H1 (cell line): ENCODE results near the gene CEACAM1. TPM values are rescaled to one million over a fixed set of nuclear protein-coding genes. Genes with fewer than 3 reads are reported as not detected.

ENCODE experiments used
- CTCF ChIA-PET: fragments of 300-600 bp; sonication (Branson Sonifier 250); formaldehyde crosslinking; loops from one replicate; lab custom pipeline; 2021; ENCODE audit not compliant: partially characterized antibody; lab: Charles Lee
- POLR2A ChIA-PET: fragments of 300-600 bp; sonication (Branson Sonifier 250); formaldehyde crosslinking; loops from one replicate; lab custom pipeline; 2021; ENCODE audit warnings: inconsistent platforms; ENCODE audit not compliant: partially characterized antibody; lab: Charles Lee
- DNase-seq, 2 experiments: peaks; one replicate each; pipeline versions ENCODE4 v3.0.0 to v3.0.0-alpha.2; 2010 to 2022; ENCODE audit warnings: low spot score in 2 of 2, low read depth in 1 of 2, mixed read lengths in 1 of 2
- FAIRE-seq: peaks from 2 replicates; lab custom pipeline; 2011; peaks lifted over from hg19 to GRCh38; lab: Jason Lieb, UNC
- H2AFZ ChIP-seq: 2 replicates; pipeline ENCODE4 v1.8.1; 2012; ENCODE audit warnings: low read length, inconsistent platforms
- H2AK5ac ChIP-seq: 2 replicates; pipeline ENCODE4 v1.6.1; 2013; ENCODE audit warnings: low read depth, low read length
- H2BK120ac ChIP-seq: replicated peaks from 2 replicates; pipeline ENCODE3; 2013; ENCODE audit warnings: low read depth, low read length, inconsistent platforms
- H2BK12ac ChIP-seq: 2 replicates; pipeline ENCODE4 v1.6.1; 2013; ENCODE audit warnings: low read depth, low read length
- H2BK15ac ChIP-seq: 2 replicates; pipeline ENCODE4 v1.6.1; 2013; ENCODE audit warnings: low read length
- H2BK20ac ChIP-seq: 2 replicates; pipeline ENCODE4 v1.6.1; 2013; ENCODE audit warnings: low read length
- H2BK5ac ChIP-seq: 2 replicates; pipeline ENCODE4 v1.6.1; 2013; ENCODE audit warnings: low read depth, low read length
- H3K14ac ChIP-seq: 2 replicates; pipeline ENCODE4 v1.6.1; 2013; ENCODE audit warnings: inconsistent platforms; ENCODE audit not compliant: insufficient read length
- H3K18ac ChIP-seq: 2 replicates; pipeline ENCODE4 v1.6.1; 2013; ENCODE audit warnings: low read length; ENCODE audit errors: extremely low read depth
- H3K23ac ChIP-seq: 2 replicates; pipeline ENCODE4 v1.6.1; 2013; ENCODE audit warnings: inconsistent platforms; ENCODE audit not compliant: insufficient read length
- H3K23me2 ChIP-seq: 2 replicates; pipeline ENCODE4 v1.6.1; 2013; ENCODE audit warnings: low read depth, low read length
- H3K27ac ChIP-seq: 2 replicates; pipeline ENCODE4 v1.6.1; 2011; ENCODE audit warnings: low read depth, low read length, inconsistent platforms
- H3K27me3 ChIP-seq, 4 experiments: replicated peaks in 1 of 4; 1 replicate in 1 of 4; 2 replicates in 3 of 4; pipeline versions ENCODE4 v1.6.1 to v1.8.1; 2011 to 2013; ENCODE audit warnings: low read length in 3 of 4, mild to moderate bottlenecking in 3 of 4, inconsistent platforms in 2 of 4, mixed read lengths in 2 of 4, moderate library complexity in 1 of 4; ENCODE audit not compliant: control insufficient read depth in 3 of 4, insufficient read depth in 3 of 4; ENCODE audit errors: extremely low read depth in 1 of 4
- H3K36me3 ChIP-seq, 4 experiments: 2 replicates each; pipeline versions ENCODE4 v1.6.1 to v1.8.1; 2011 to 2013; ENCODE audit warnings: mild to moderate bottlenecking in 4 of 4, low read length in 3 of 4, moderate library complexity in 2 of 4, control low read depth in 1 of 4, inconsistent platforms in 1 of 4; ENCODE audit not compliant: insufficient read depth in 4 of 4, control insufficient read depth in 2 of 4
- H3K4ac ChIP-seq: replicated peaks from 2 replicates; pipeline ENCODE3; 2013; ENCODE audit warnings: low read length, low read depth, mixed read lengths, inconsistent platforms; ENCODE audit not compliant: insufficient read length
- H3K4me1 ChIP-seq, 4 experiments: replicated peaks in 1 of 4; 1 replicate in 1 of 4; 2 replicates in 3 of 4; pipeline versions ENCODE4 v1.6.1 to v1.8.1; 2011 to 2013; ENCODE audit warnings: low read length in 3 of 4, inconsistent platforms in 2 of 4, mixed read lengths in 1 of 4; ENCODE audit not compliant: insufficient read depth in 4 of 4, control insufficient read depth in 3 of 4
- H3K4me2 ChIP-seq, 2 experiments: 2 replicates each; pipeline versions ENCODE4 v1.6.1 to v1.8.1; 2011 to 2013; ENCODE audit warnings: low read depth in 2 of 2, low read length in 2 of 2, control low read depth in 1 of 2, inconsistent platforms in 1 of 2, mild to moderate bottlenecking in 1 of 2; ENCODE audit not compliant: insufficient read depth in 1 of 2
- H3K4me3 ChIP-seq, 4 experiments: fragments of 200-600, 300-600 bp in 1 of 4; sonication (generic), shearing (Covaris generic), sonication (Bioruptor Twin) in 1 of 4; 2 replicates each; pipeline versions ENCODE4 v1.5.1 to v1.8.1; 2011 to 2016; ENCODE audit warnings: low read length in 4 of 4, low read depth in 3 of 4, control low read depth in 2 of 4, inconsistent platforms in 2 of 4, mild to moderate bottlenecking in 2 of 4, mixed read lengths in 1 of 4, moderate library complexity in 1 of 4; ENCODE audit not compliant: insufficient read depth in 2 of 4; ENCODE audit errors: extremely low read depth in 1 of 4
- H3K56ac ChIP-seq: replicated peaks from 2 replicates; pipeline ENCODE3; 2013; ENCODE audit warnings: low read depth, mild to moderate bottlenecking, mixed read lengths, low read length, inconsistent platforms; ENCODE audit not compliant: insufficient read length
- H3K79me1 ChIP-seq: 2 replicates; pipeline ENCODE4 v1.6.1; 2013; ENCODE audit warnings: low read depth, low read length, control low read depth
- H3K79me2 ChIP-seq, 2 experiments: 2 replicates each; pipeline versions ENCODE4 v1.6.1 to v1.8.1; 2012 to 2013; ENCODE audit warnings: low read length in 2 of 2, mild to moderate bottlenecking in 2 of 2, inconsistent platforms in 1 of 2; ENCODE audit not compliant: insufficient read depth in 2 of 2, control insufficient read depth in 1 of 2
- H3K9ac ChIP-seq, 4 experiments: replicated peaks in 1 of 4; 1 replicate in 1 of 4; 2 replicates in 3 of 4; pipeline versions ENCODE4 v1.6.1 to v1.8.1; 2011 to 2013; ENCODE audit warnings: low read depth in 3 of 4, low read length in 3 of 4, control low read depth in 2 of 4, mild to moderate bottlenecking in 2 of 4, moderate library complexity in 2 of 4, inconsistent platforms in 1 of 4; ENCODE audit errors: extremely low read depth in 1 of 4
- H3K9me3 ChIP-seq, 2 experiments: 2 replicates each; pipeline versions ENCODE4 v1.6.1 to v1.8.1; 2012 to 2013; ENCODE audit warnings: mild to moderate bottlenecking in 2 of 2, moderate library complexity in 2 of 2, control low read depth in 1 of 2, inconsistent platforms in 1 of 2, low read depth in 1 of 2, low read length in 1 of 2, mixed read lengths in 1 of 2; ENCODE audit not compliant: insufficient read depth in 2 of 2
- H4K20me1 ChIP-seq, 2 experiments: replicated peaks in 1 of 2; 2 replicates each; pipeline versions ENCODE3 to v1.8.1; 2011 to 2013; ENCODE audit warnings: inconsistent platforms in 2 of 2, low read length in 2 of 2, mild to moderate bottlenecking in 1 of 2; ENCODE audit not compliant: insufficient read depth in 2 of 2, control insufficient read depth in 1 of 2
- H4K5ac ChIP-seq: 2 replicates; pipeline ENCODE4 v1.6.1; 2013; ENCODE audit warnings: low read length, low read depth, mixed read lengths, inconsistent platforms; ENCODE audit not compliant: insufficient read length
- H4K8ac ChIP-seq: 2 replicates; pipeline ENCODE4 v1.8.0; 2013; ENCODE audit warnings: mild to moderate bottlenecking, moderate library complexity, low read length, inconsistent platforms; ENCODE audit not compliant: insufficient read depth; ENCODE audit errors: extremely low read depth
- H4K91ac ChIP-seq: replicated peaks from 2 replicates; pipeline ENCODE3; 2013; ENCODE audit warnings: low read length, mixed read lengths, inconsistent platforms; ENCODE audit not compliant: insufficient read length
- BRCA1 ChIP-seq: IDR thresholded peaks from 2 replicates; pipeline ENCODE4 v1.6.1; 2012; ENCODE audit warnings: low read depth, low read length, improper control_type of control experiment
- EGR1 ChIP-seq: IDR thresholded peaks from 2 replicates; pipeline ENCODE4 v1.6.1; 2011; ENCODE audit warnings: low read depth, low read length, borderline replicate concordance
- RNF2 ChIP-seq: fragments of 200-900, 300-1000 bp; sonication (generic); IDR thresholded peaks from 2 replicates; pipeline ENCODE4 v1.7.1; 2016; ENCODE audit warnings: borderline replicate concordance, low read depth, mild to moderate bottlenecking, antibody characterized with exemption, low read length; ENCODE audit not compliant: poor library complexity, severe bottlenecking; ENCODE audit errors: missing control alignments
- SIX5 ChIP-seq: IDR thresholded peaks from 2 replicates; pipeline ENCODE4 v1.6.1; 2011; ENCODE audit warnings: mild to moderate bottlenecking, low read depth, low read length
- TAF7 ChIP-seq: optimal IDR thresholded peaks from 2 replicates; pipeline ENCODE3; 2011; ENCODE audit warnings: low read depth, mild to moderate bottlenecking, inconsistent platforms, low read length, moderate library complexity, borderline replicate concordance
- TBP ChIP-seq: IDR thresholded peaks from 2 replicates; pipeline ENCODE4 v1.6.1; 2011; ENCODE audit warnings: low read depth, low read length, improper control_type of control experiment
- TEAD4 ChIP-seq: IDR thresholded peaks from 2 replicates; pipeline ENCODE4 v1.6.1; 2012; ENCODE audit warnings: low read depth, low read length, inconsistent platforms, mixed read lengths
- YY1 ChIP-seq: IDR thresholded peaks from 2 replicates; pipeline ENCODE4 v1.6.1; 2011; ENCODE audit warnings: low read depth, mild to moderate bottlenecking, low read length
- WGBS, 2 experiments: shearing (Covaris generic) in 1 of 2; methylation state at CpG; one replicate each; pipeline versions ENCODE4 v1.1.6 to v1.1.7; 2013 to 2015; ENCODE audit warnings: low lambda C conversion rate in 2 of 2, mixed read lengths in 2 of 2, inconsistent platforms in 1 of 2, low coverage in 1 of 2, missing lambda C conversion rate in 1 of 2; ENCODE audit not compliant: insufficient replicate concordance in 2 of 2, insufficient coverage in 1 of 2, insufficient read length in 1 of 2; ENCODE audit errors: extremely low coverage in 1 of 2, missing lambda C conversion rate in 1 of 2; 5-methylcytosine and 5-hydroxymethylcytosine counted together
- polyA plus RNA-seq, 7 experiments: library from polyadenylated mRNA; depleted of rRNA in 3 of 7; stranded (reverse) in 5 of 7; unstranded in 2 of 7; fragments of >200 nt in 5 of 7; fragments of 200-250 nt in 2 of 7; gene quantifications; 1 replicate in 5 of 7; 2 replicates in 1 of 7; 4 replicates in 1 of 7; pipeline versions ENCODE4 v1.2.1 to v1.2.3, GENCODE V29; 2011 to 2013; ENCODE audit warnings: missing spikeins in 2 of 7, mixed read lengths in 2 of 7
- total RNA-seq: library from RNA; stranded (reverse); fragmentation: NEBNext Ultra II Directional; extraction: Animal tissue kit (Norgen Biotek cat#: 25700); gene quantifications from 2 replicates; pipeline ENCODE4 v1.2.1, GENCODE V29; 2021
- TF ChIP-seq, protein P1 (sequence below): IDR thresholded peaks from 2 replicates; pipeline ENCODE4 v1.6.1; 2012; ENCODE audit warnings: low read length, inconsistent platforms
- TF ChIP-seq, protein P2 (sequence below): IDR thresholded peaks from 2 replicates; pipeline ENCODE4 v1.6.1; 2011; ENCODE audit warnings: low read length, improper control_type of control experiment
- TF ChIP-seq, protein P3 (sequence below): IDR thresholded peaks from 2 replicates; pipeline ENCODE4 v1.6.1; 2011; ENCODE audit warnings: low read depth, mild to moderate bottlenecking, low read length; ENCODE audit not compliant: insufficient read depth

CEACAM1 gene
- total and polyA plus RNA-seq, 2 of the 8 experiments (the other 6 are each of a cell fraction or from before 2014, with no cell fraction given) = 1.8 to 3.6 TPM

DNA sequence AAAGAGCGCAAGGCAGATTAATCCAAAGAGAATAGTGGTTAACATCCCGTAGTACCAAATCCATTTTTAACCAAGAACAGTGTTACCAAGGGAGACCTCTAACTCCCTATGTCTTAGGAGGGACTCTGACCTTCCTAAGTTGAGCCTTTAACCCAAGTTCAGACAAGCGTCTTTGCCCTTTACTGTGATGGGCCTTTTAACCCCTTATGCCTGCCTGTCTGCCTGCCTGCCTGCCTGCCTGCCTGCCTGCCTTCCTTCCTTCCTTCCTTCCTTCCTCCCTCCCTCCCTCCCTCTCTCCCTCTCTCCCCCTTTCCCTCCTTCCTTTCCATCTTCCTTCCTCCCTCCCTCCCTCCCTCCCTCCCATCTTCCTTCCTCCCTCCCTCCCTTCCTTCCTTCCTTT, 32.6 kb downstream of the CEACAM1 start:
- no peak overlapping the region for H3K4me3 ChIP-seq
- no peak overlapping the region for H2BK5ac ChIP-seq
- H3K27me3 ChIP-seq = no peaks in the 10 kb centered on the region; a peak in 2 of 7 replicates
- no peak overlapping the region for H3K18ac ChIP-seq
- H3K4ac ChIP-seq = no peak overlapping the region
- H3K36me3 ChIP-seq = no peaks in the 10 kb centered on the region
- H3K23ac ChIP-seq = no peak overlapping the region
- no peak overlapping the region for H2AFZ ChIP-seq
- no peak overlapping the region for H2AK5ac ChIP-seq
- H3K56ac ChIP-seq = no peak overlapping the region
- FAIRE-seq (no peak), DNase-seq (no peak)
- WGBS, 2 experiments = 87% methylated on average over 3 of the region's 3 CpGs; no CpG with 5 or more reads in 1 of the 2 experiments
- no peak overlapping the region for H3K14ac ChIP-seq
- no peak overlapping the region for H3K4me2 ChIP-seq
- H3K27ac ChIP-seq = no peak overlapping the region
- H3K79me1 ChIP-seq = no peaks in the 10 kb centered on the region
- ChIA-PET CTCF (interaction anchor here (0.9 to 1.6 kb wide), 2 partner anchors 33 to 45 kb away, joined by 3 to 10 read pairs; no protein-coding TSS in a partner anchor), POLR2A (no interaction called here)
- no peaks in the 10 kb centered on the region for H3K79me2 ChIP-seq
- H4K8ac ChIP-seq = no peak overlapping the region
- H3K9ac ChIP-seq = no peak overlapping the region
- H3K9me3 ChIP-seq = no peaks in the 10 kb centered on the region
- H4K91ac ChIP-seq = no peak overlapping the region
- no peaks in the 10 kb centered on the region for H4K20me1 ChIP-seq
- H2BK120ac ChIP-seq = no peak overlapping the region
- H3K23me2 ChIP-seq = no peaks in the 10 kb centered on the region
- peaks cover 2 to 7% (median 4%) of the 10 kb centered on the region in 4 experiments for H3K4me1 ChIP-seq
- H2BK15ac ChIP-seq = no peak overlapping the region
- no peak overlapping the region for H2BK12ac ChIP-seq
- no peak overlapping the region for H2BK20ac ChIP-seq
- no peak overlapping the region for H4K5ac ChIP-seq
- TF ChIP-seq TBP (no peak), RNF2 (no peak), BRCA1 (no peak), EGR1 (no peak), SIX5 (no peak), TEAD4 (no peak), YY1 (no peak), TAF7 (no peak)
- TF ChIP-seq, protein P1, sequence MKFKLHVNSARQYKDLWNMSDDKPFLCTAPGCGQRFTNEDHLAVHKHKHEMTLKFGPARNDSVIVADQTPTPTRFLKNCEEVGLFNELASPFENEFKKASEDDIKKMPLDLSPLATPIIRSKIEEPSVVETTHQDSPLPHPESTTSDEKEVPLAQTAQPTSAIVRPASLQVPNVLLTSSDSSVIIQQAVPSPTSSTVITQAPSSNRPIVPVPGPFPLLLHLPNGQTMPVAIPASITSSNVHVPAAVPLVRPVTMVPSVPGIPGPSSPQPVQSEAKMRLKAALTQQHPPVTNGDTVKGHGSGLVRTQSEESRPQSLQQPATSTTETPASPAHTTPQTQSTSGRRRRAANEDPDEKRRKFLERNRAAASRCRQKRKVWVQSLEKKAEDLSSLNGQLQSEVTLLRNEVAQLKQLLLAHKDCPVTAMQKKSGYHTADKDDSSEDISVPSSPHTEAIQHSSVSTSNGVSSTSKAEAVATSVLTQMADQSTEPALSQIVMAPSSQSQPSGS = no peak
- TF ChIP-seq, protein P2, sequence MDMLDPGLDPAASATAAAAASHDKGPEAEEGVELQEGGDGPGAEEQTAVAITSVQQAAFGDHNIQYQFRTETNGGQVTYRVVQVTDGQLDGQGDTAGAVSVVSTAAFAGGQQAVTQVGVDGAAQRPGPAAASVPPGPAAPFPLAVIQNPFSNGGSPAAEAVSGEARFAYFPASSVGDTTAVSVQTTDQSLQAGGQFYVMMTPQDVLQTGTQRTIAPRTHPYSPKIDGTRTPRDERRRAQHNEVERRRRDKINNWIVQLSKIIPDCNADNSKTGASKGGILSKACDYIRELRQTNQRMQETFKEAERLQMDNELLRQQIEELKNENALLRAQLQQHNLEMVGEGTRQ = no peak
- TF ChIP-seq, protein P3, sequence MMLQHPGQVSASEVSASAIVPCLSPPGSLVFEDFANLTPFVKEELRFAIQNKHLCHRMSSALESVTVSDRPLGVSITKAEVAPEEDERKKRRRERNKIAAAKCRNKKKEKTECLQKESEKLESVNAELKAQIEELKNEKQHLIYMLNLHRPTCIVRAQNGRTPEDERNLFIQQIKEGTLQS = no peak
